ENCODE measurements around the gene KRT10.
A peak's percentile ranks its signal among the peaks of the same experiment; 100 is the strongest.

- TF ChIP-seq RAD21 (conservative IDR thresholded peaks at IDR 0.05 in 1 of 2, IDR thresholded peaks at IDR 0.05 in 1 of 2) (no peak), MAFK (IDR thresholded peaks at IDR 0.05; ENCODE audit: partially characterized antibody) (peak; percentile 8), EP300 (IDR thresholded peaks at IDR 0.05) (no peak), FOSL2 (IDR thresholded peaks at IDR 0.05) (no peak), FOSL2 (CRISPR knock-in tag; IDR thresholded peaks at IDR 0.05) (no peak), ELK1 (IDR thresholded peaks at IDR 0.05; ENCODE audit: low read depth, low read length) (no peak), MAZ (IDR thresholded peaks at IDR 0.05; ENCODE audit: borderline replicate concordance, low read depth, low read length) (no peak), ZFP36 (IDR thresholded peaks at IDR 0.05; ENCODE audit: borderline replicate concordance, partially characterized antibody) (no peak), POLR2A (IDR thresholded peaks at IDR 0.05; ENCODE audit: low read length) (no peak), POLR2AphosphoS2 (conservative IDR thresholded peaks at IDR 0.05; ENCODE audit: low read length) (no peak), HDAC2 (IDR thresholded peaks at IDR 0.05) (no peak), CEBPB (IDR thresholded peaks at IDR 0.05) (no peak)
- TF ChIP-seq, protein P1, sequence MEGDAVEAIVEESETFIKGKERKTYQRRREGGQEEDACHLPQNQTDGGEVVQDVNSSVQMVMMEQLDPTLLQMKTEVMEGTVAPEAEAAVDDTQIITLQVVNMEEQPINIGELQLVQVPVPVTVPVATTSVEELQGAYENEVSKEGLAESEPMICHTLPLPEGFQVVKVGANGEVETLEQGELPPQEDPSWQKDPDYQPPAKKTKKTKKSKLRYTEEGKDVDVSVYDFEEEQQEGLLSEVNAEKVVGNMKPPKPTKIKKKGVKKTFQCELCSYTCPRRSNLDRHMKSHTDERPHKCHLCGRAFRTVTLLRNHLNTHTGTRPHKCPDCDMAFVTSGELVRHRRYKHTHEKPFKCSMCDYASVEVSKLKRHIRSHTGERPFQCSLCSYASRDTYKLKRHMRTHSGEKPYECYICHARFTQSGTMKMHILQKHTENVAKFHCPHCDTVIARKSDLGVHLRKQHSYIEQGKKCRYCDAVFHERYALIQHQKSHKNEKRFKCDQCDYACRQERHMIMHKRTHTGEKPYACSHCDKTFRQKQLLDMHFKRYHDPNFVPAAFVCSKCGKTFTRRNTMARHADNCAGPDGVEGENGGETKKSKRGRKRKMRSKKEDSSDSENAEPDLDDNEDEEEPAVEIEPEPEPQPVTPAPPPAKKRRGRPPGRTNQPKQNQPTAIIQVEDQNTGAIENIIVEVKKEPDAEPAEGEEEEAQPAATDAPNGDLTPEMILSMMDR (IDR thresholded peaks at IDR 0.05), result no peak
- TF ChIP-seq, protein P2, sequence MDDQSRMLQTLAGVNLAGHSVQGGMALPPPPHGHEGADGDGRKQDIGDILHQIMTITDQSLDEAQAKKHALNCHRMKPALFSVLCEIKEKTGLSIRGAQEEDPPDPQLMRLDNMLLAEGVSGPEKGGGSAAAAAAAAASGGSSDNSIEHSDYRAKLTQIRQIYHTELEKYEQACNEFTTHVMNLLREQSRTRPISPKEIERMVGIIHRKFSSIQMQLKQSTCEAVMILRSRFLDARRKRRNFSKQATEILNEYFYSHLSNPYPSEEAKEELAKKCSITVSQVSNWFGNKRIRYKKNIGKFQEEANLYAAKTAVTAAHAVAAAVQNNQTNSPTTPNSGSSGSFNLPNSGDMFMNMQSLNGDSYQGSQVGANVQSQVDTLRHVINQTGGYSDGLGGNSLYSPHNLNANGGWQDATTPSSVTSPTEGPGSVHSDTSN (IDR thresholded peaks at IDR 0.05), result no peak
- TF ChIP-seq, protein P3, sequence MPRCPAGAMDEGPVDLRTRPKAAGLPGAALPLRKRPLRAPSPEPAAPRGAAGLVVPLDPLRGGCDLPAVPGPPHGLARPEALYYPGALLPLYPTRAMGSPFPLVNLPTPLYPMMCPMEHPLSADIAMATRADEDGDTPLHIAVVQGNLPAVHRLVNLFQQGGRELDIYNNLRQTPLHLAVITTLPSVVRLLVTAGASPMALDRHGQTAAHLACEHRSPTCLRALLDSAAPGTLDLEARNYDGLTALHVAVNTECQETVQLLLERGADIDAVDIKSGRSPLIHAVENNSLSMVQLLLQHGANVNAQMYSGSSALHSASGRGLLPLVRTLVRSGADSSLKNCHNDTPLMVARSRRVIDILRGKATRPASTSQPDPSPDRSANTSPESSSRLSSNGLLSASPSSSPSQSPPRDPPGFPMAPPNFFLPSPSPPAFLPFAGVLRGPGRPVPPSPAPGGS (IDR thresholded peaks at IDR 0.05), result no peak
Measured at GRCh38 chr17:40827746-40828453, 5.5 kb upstream of the KRT10 start.
